B cell (primary cell): ENCODE measurements around the gene TPRA1. TPM values are rescaled to one million over a fixed set of nuclear protein-coding genes. Genes with fewer than 3 reads are reported as not detected.
"Not testable (repeated sequence)": the region's sequence is repeated elsewhere in the genome, so short reads cannot be mapped to it uniquely, and the experiment has no call there.

Source experiments
- ATAC-seq: fragments of 200-7000 bp; cut with Tn5 transposase; one replicate; pipeline ENCODE4 v1.10.0; 2021; ENCODE audit warnings: low read depth, mild to moderate bottlenecking, moderate number of reproducible peaks, moderate library complexity
- CTCF ChIA-PET: fragments of 350-600 bp; sonication (Branson Sonifier 250); formaldehyde crosslinking; loops from one replicate; lab custom pipeline; 2021; ENCODE audit warnings: antibody characterized with exemption, inconsistent platforms; lab: Charles Lee
- POLR2A ChIA-PET: fragments of 350-600 bp; sonication (Branson Sonifier 250); formaldehyde crosslinking; loops from one replicate; lab custom pipeline; 2021; ENCODE audit warnings: antibody characterized with exemption; lab: Charles Lee
- DNase-seq: peaks from one replicate; pipeline ENCODE4 v3.0.0; 2013
- H2AFZ ChIP-seq: 2 replicates; pipeline ENCODE4 v1.6.1; 2012; ENCODE audit warnings: mild to moderate bottlenecking, low read depth, low read length; ENCODE audit not compliant: insufficient read depth, poor library complexity, severe bottlenecking
- H3K27ac ChIP-seq, 2 donors: 1 replicate in 1 of 2; 2 replicates in 1 of 2; pipeline ENCODE4 v1.5.1; 2012 to 2013; ENCODE audit warnings: low read length in 2 of 2, mild to moderate bottlenecking in 2 of 2, moderate library complexity in 1 of 2
- H3K27me3 ChIP-seq, 4 experiments: fragments of 200-600 bp in 1 of 4; sonication (generic) in 1 of 4; replicated peaks in 1 of 4; 1 replicate in 2 of 4; 2 replicates in 2 of 4; pipeline versions ENCODE4 v1.6.1 to v1.7.0; 2013 to 2016; ENCODE audit warnings: low read length in 3 of 4, mild to moderate bottlenecking in 2 of 4, mixed read lengths in 1 of 4, moderate library complexity in 1 of 4; ENCODE audit not compliant: insufficient read depth in 4 of 4, control insufficient read depth in 3 of 4; ENCODE audit errors: control extremely low read depth in 1 of 4
- H3K36me3 ChIP-seq, 2 experiments: replicated peaks in 1 of 2; 1 replicate in 1 of 2; 2 replicates in 1 of 2; pipeline versions ENCODE4 v1.6.1 to v1.7.1; 2013; ENCODE audit warnings: low read length in 1 of 2; ENCODE audit not compliant: insufficient read depth in 2 of 2, control insufficient read depth in 1 of 2; ENCODE audit errors: control extremely low read depth in 1 of 2, extremely low read depth in 1 of 2
- H3K4me1 ChIP-seq, 2 donors: fragments of 200-600 bp in 1 of 2; sonication (generic) in 1 of 2; 1 replicate in 1 of 2; 2 replicates in 1 of 2; pipeline versions ENCODE4 v1.5.1 to v1.6.1; 2013 to 2017; ENCODE audit warnings: low read length in 2 of 2; ENCODE audit not compliant: control insufficient read depth in 2 of 2, insufficient read depth in 2 of 2
- H3K4me2 ChIP-seq: replicated peaks from 2 replicates; pipeline ENCODE3; 2012; ENCODE audit warnings: mild to moderate bottlenecking, low read depth, low read length; ENCODE audit not compliant: poor library complexity, severe bottlenecking
- H3K4me3 ChIP-seq, 5 experiments: fragments of 200-600 bp in 1 of 5; sonication (generic) in 1 of 5; 1 replicate in 3 of 5; 2 replicates in 2 of 5; pipeline versions ENCODE4 v1.5.1 to v1.7.0; 2011 to 2016; ENCODE audit warnings: low read length in 4 of 5, mild to moderate bottlenecking in 4 of 5, low read depth in 2 of 5, control low read depth in 1 of 5, moderate library complexity in 1 of 5; ENCODE audit not compliant: insufficient read depth in 1 of 5; ENCODE audit errors: control extremely low read depth in 1 of 5, extremely low read depth in 1 of 5
- H3K79me2 ChIP-seq: fragments of 200-600 bp; sonication (generic); one replicate; pipeline ENCODE4 v1.6.0; 2016; ENCODE audit warnings: low read length; ENCODE audit not compliant: control insufficient read depth, insufficient read depth
- H3K9ac ChIP-seq: fragments of 200-600 bp; sonication (generic); 2 replicates; pipeline ENCODE4 v1.6.1; 2017; ENCODE audit warnings: mild to moderate bottlenecking, low read length, moderate library complexity
- H3K9me3 ChIP-seq, 3 donors: one replicate each; pipeline versions ENCODE4 v1.6.1 to v1.7.1; 2013; ENCODE audit warnings: low read length in 2 of 3; ENCODE audit not compliant: control insufficient read depth in 2 of 3, insufficient read depth in 1 of 3; ENCODE audit errors: control extremely low read depth in 1 of 3
- H4K20me1 ChIP-seq: 2 replicates; pipeline ENCODE4 v1.6.0; 2012; ENCODE audit warnings: mild to moderate bottlenecking, low read length; ENCODE audit not compliant: insufficient read depth, control insufficient read depth, poor library complexity, severe bottlenecking
- H3K27ac Mint-ChIP-seq: one replicate; pipeline ENCODE4 v1.8.0; 2021; ENCODE audit warnings: mixed read lengths
- H3K27me3 Mint-ChIP-seq: one replicate; pipeline ENCODE4 v1.8.0; 2021; ENCODE audit warnings: mixed read lengths
- H3K4me1 Mint-ChIP-seq: one replicate; pipeline ENCODE4 v1.8.0; 2021; ENCODE audit warnings: mixed read lengths
- H3K4me3 Mint-ChIP-seq: one replicate; pipeline ENCODE4 v1.8.0; 2021; ENCODE audit warnings: mixed read lengths
- H3K9me3 Mint-ChIP-seq: one replicate; pipeline ENCODE4 v1.8.0; 2022; ENCODE audit warnings: mixed read lengths; ENCODE audit not compliant: insufficient read depth
- EZH2 ChIP-seq: IDR thresholded peaks from 2 replicates; pipeline ENCODE4 v1.6.1; 2012; ENCODE audit warnings: borderline replicate concordance, low read depth, mild to moderate bottlenecking, moderate library complexity, low read length; ENCODE audit not compliant: insufficient read depth, poor library complexity, severe bottlenecking
- WGBS: methylation state at CpG from one replicate; pipeline ENCODE4 v1.1.5; 2013; ENCODE audit warnings: missing lambda C conversion rate; ENCODE audit not compliant: insufficient coverage; 5-methylcytosine and 5-hydroxymethylcytosine counted together
- intact Hi-C: fragments of 100-400 bp; cut with micrococcal nuclease; formaldehyde crosslinking; loops from one replicate; pipeline ENCODE4 v1.10.0; 2022
- polyA plus RNA-seq: library from polyadenylated mRNA; depleted of rRNA; stranded (reverse); fragments of >200 nt; gene quantifications from 2 replicates; pipeline ENCODE4 v1.2.3, GENCODE V29; 2012
- total RNA-seq, 2 donors: library from RNA; stranded (reverse); fragments of 120-200 nt in 1 of 2; gene quantifications; 1 replicate in 1 of 2; 2 replicates in 1 of 2; pipeline versions ENCODE4 v1.2.3 to v1.2.4, GENCODE V29; 2013 to 2022
- TF ChIP-seq, protein P1 (sequence below): fragments of 200-600 bp; IDR thresholded peaks from one replicate; pipeline ENCODE4 v1.8.0; 2022; ENCODE audit warnings: antibody characterized with exemption, mild to moderate bottlenecking

The TPRA1 gene
- total and polyA plus RNA-seq, 2 donors (not counting 1 experiment from before 2014, with no cell fraction given) = 19.8 to 27.7 TPM

DNA sequence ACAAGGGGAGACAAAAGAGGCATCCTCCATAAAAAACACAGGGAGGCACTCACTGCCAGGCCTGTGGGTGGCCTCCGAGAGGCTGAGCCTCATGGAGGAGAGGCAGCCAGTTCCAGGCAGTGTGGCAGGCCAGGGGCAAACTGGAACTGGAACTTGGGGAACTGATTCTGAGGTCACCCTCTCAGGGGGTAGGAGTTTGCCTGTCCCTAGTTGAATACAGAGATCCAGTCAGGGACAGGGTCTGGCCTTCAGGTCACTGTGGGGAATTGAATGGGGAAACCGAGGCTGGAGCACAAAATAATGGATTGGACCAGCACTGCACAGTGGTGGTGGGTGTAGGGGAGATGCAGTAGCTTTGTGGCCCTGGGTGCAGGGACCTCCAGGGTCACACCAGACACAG lies 58.7 kb downstream of the TPRA1 start:
- Histone ChIP-seq H4K20me1 (no peaks in the 10 kb centered on the region), H3K4me1 (peaks cover 0 to 1% of the 10 kb centered on the region in 2 donors), H2AFZ (no peak overlapping the region), H3K36me3 (no peaks in the 10 kb centered on the region), H3K79me2 (no peaks in the 10 kb centered on the region), H3K27me3 (peaks cover 0 to 5% (median 0%) of the 10 kb centered on the region in 4 experiments), H3K4me3 (no peak overlapping the region), H3K9ac (no peak overlapping the region), H3K4me2 (no peak overlapping the region), H3K9me3 (peaks cover 0 to 3% (median 0%) of the 10 kb centered on the region in 3 donors), H3K27ac (no peak overlapping the region)
- WGBS = 81% methylated on average over 2 of the region's 2 CpGs
- intact Hi-C loops = no loop called here
- no peak for TF ChIP-seq EZH2
- TF ChIP-seq, protein P1, sequence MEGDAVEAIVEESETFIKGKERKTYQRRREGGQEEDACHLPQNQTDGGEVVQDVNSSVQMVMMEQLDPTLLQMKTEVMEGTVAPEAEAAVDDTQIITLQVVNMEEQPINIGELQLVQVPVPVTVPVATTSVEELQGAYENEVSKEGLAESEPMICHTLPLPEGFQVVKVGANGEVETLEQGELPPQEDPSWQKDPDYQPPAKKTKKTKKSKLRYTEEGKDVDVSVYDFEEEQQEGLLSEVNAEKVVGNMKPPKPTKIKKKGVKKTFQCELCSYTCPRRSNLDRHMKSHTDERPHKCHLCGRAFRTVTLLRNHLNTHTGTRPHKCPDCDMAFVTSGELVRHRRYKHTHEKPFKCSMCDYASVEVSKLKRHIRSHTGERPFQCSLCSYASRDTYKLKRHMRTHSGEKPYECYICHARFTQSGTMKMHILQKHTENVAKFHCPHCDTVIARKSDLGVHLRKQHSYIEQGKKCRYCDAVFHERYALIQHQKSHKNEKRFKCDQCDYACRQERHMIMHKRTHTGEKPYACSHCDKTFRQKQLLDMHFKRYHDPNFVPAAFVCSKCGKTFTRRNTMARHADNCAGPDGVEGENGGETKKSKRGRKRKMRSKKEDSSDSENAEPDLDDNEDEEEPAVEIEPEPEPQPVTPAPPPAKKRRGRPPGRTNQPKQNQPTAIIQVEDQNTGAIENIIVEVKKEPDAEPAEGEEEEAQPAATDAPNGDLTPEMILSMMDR = no peak
- ATAC-seq = no peak
- H3K27me3 Mint-ChIP-seq = peaks cover 25% of the 10 kb centered on the region
- CTCF ChIA-PET = no interaction called here
- H3K4me3 Mint-ChIP-seq = no peak overlapping the region
- POLR2A ChIA-PET = no interaction called here
- peaks cover 5% of the 10 kb centered on the region for H3K4me1 Mint-ChIP-seq
- no peak for DNase-seq
- H3K27ac Mint-ChIP-seq = no peak overlapping the region
- H3K9me3 Mint-ChIP-seq = no peaks in the 10 kb centered on the region

DNA sequence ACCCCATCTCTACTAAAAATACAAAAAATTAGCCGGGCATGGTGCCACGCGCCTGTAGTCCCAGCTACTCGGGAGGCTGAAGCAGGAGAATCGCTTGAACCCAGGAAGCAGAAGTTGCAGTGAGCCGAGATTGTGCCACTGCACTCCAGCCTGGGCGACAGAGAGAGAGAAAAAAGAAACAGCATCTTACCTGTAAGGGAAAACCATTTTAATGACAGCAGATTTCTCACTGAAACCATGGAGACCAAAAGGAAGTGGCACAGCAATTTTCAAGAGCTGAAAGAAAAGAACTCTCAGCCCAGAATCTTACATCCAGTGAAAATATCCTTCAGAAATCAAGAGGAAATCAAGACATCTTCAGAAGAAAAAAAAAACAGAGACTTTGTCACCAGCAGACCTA lies 59.7 kb downstream of the TPRA1 start:
- H3K27ac ChIP-seq, H3K9me3 ChIP-seq, H3K9me3 Mint-ChIP-seq, H3K27ac Mint-ChIP-seq, H3K79me2 ChIP-seq, H3K27me3 ChIP-seq, H2AFZ ChIP-seq, CTCF ChIA-PET, H4K20me1 ChIP-seq, H3K9ac ChIP-seq, ATAC-seq, H3K36me3 ChIP-seq, H3K4me3 Mint-ChIP-seq, POLR2A ChIA-PET, DNase-seq, H3K4me1 Mint-ChIP-seq, H3K4me3 ChIP-seq, H3K4me2 ChIP-seq, H3K4me1 ChIP-seq, intact Hi-C loops: not testable (repeated sequence)
- peaks cover 27% of the 10 kb centered on the region for H3K27me3 Mint-ChIP-seq
- WGBS = 96% methylated on average over 4 of the region's 7 CpGs
